Nephron (organoid): ENCODE results near the gene DNAH2.
A peak's percentile ranks its signal among the peaks of the same experiment; 100 is the strongest.

Source experiments
- H3K27ac Mint-ChIP-seq, 3 experiments: 2 replicates each; pipeline ENCODE4 v1.8.0; 2020; ENCODE audit warnings: mixed read lengths in 3 of 3, mild to moderate bottlenecking in 2 of 3, moderate library complexity in 1 of 3
- H3K27me3 Mint-ChIP-seq: 2 replicates; pipeline ENCODE4 v1.8.0; 2021; ENCODE audit warnings: low read depth, mild to moderate bottlenecking, moderate library complexity, mixed read lengths
- H3K36me3 Mint-ChIP-seq: 2 replicates; pipeline ENCODE4 v1.8.0; 2020; ENCODE audit warnings: low read depth, mixed read lengths
- H3K4me1 Mint-ChIP-seq: 2 replicates; pipeline ENCODE4 v1.8.0; 2020; ENCODE audit warnings: mixed read lengths
- H3K4me3 Mint-ChIP-seq, 3 experiments: 2 replicates each; pipeline ENCODE4 v1.8.0; 2020; ENCODE audit warnings: mild to moderate bottlenecking in 3 of 3, mixed read lengths in 3 of 3, moderate library complexity in 2 of 3
- H3K9me3 Mint-ChIP-seq: 2 replicates; pipeline ENCODE4 v1.8.0; 2020; ENCODE audit warnings: mixed read lengths
- TF ChIP-seq, protein P1 (sequence below), 3 experiments: fragments of 200-600 bp; sonication (generic); IDR thresholded peaks; one replicate each; pipeline ENCODE4 v1.5.0; 2021; ENCODE audit warnings: antibody characterized with exemption in 3 of 3; ENCODE audit not compliant: unreplicated experiment in 3 of 3

Gene DNAH2

GRCh38 chr17:7843257-7843535 is 125.7 kb downstream of the DNAH2 start:
- Mint-ChIP-seq H3K27ac (peak overlapping the region; percentile 91 to 98 (median 98)), H3K36me3 (peaks cover 19% of the 10 kb centered on the region), H3K4me3 (peak overlapping the region; percentile 96 to 98 (median 97)), H3K27me3 (no peaks in the 10 kb centered on the region), H3K4me1 (peaks cover 37% of the 10 kb centered on the region), H3K9me3 (no peaks in the 10 kb centered on the region)
- TF ChIP-seq, protein P1, sequence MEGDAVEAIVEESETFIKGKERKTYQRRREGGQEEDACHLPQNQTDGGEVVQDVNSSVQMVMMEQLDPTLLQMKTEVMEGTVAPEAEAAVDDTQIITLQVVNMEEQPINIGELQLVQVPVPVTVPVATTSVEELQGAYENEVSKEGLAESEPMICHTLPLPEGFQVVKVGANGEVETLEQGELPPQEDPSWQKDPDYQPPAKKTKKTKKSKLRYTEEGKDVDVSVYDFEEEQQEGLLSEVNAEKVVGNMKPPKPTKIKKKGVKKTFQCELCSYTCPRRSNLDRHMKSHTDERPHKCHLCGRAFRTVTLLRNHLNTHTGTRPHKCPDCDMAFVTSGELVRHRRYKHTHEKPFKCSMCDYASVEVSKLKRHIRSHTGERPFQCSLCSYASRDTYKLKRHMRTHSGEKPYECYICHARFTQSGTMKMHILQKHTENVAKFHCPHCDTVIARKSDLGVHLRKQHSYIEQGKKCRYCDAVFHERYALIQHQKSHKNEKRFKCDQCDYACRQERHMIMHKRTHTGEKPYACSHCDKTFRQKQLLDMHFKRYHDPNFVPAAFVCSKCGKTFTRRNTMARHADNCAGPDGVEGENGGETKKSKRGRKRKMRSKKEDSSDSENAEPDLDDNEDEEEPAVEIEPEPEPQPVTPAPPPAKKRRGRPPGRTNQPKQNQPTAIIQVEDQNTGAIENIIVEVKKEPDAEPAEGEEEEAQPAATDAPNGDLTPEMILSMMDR (IDR thresholded peaks at IDR 0.05; ENCODE audit: unreplicated experiment in 3 of 3), result no peak

DNA sequence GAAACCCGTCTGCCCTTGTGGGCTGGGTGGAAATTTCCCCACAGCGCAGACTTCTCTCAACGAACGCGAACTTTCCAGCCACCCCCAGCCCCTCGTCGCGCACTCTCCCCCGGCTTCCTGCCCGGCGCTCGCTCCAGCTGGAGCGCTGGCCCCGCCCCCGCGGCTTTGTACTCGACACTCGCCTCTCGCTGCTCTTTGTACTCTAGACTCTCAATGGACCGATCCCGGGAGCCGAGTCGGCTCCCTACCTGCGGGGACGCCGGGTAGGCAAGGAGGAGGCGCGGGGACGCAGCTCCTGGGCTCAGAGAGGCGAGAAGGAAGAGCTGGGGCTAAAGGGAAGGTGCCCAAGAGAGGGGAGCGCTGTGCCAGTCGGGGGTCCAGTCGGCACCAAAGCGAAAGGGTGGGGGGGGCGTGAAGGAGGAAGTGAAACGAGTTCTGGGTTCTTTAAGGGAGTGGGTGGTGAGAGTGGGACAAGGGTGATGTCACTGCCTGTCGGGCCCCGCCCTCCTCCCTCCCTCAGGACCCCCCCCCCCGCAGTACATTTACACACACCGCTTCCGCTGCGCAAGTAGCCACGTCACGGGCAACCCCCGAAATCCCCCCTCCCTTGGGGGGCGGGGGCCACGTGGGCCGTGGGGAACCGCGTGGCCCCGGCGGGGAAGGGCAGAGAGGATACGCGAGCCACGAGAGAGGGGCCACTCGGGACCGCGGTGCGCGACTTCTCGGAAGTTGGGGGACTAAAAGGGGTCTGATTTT is 126.2 kb downstream of the DNAH2 start:
- Mint-ChIP-seq H3K36me3 (peaks cover 21% of the 10 kb centered on the region), H3K27ac (peak overlapping the region; percentile 91 to 98 (median 98)), H3K4me1 (peaks cover 32% of the 10 kb centered on the region), H3K4me3 (peak overlapping the region; percentile 96 to 98 (median 97)), H3K9me3 (no peaks in the 10 kb centered on the region), H3K27me3 (no peaks in the 10 kb centered on the region)
- TF ChIP-seq, protein P1 (IDR thresholded peaks at IDR 0.05; ENCODE audit: unreplicated experiment in 3 of 3), result no peak

DNA sequence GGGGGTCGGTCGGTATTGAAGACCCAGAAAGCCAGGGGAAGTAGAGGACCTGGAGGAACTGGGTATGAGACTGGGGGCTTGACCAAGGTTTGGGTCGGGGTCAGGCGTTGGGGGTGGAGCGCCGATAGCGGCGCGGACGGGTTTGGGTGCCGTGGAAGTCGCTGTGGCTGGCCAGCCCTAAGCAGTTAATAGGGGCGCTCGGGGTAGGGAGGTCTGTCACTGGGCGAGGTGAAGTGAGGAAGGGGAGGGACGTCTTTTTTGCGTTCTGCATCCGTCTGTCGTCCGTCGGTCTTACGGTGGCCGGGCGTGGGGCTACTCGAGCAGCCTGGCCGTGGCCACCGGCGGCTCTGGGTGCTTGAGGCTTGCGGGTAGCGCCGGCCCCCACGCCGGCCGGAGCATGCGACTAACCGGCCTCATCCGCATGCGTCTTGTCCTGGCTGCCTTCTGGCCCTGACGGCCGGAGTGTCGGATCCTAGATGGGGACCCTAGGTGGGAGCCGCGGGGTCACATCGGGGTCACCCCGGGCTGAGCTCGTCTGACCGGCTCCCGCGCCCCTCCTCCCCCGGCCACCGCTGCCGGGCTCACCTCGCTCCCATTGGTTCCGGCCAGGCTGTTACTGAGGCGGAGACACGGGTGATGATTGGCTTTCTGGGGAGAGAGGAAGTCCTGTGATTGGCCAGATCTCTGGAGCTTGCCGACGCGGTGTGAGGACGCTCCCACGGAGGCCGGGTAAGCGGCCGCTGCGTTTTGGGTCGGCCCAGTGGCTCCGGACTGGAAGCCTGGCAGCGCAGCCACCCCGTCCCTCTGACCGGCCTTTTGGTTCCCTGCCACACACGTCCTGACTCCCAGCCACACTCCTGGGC is 127.0 kb downstream of the DNAH2 start:
- Mint-ChIP-seq H3K36me3 (peaks cover 22% of the 10 kb centered on the region), H3K4me3 (peak overlapping the region; percentile 96 to 98 (median 97)), H3K9me3 (no peaks in the 10 kb centered on the region), H3K27ac (peak overlapping the region; percentile 91 to 98 (median 98)), H3K4me1 (peaks cover 24% of the 10 kb centered on the region), H3K27me3 (no peaks in the 10 kb centered on the region)
- TF ChIP-seq, protein P1 (IDR thresholded peaks at IDR 0.05; ENCODE audit: unreplicated experiment in 3 of 3), result no peak

- Mint-ChIP-seq H3K9me3 (no peaks in the 10 kb centered on the region), H3K4me1 (peaks cover 14% of the 10 kb centered on the region), H3K36me3 (peaks cover 26% of the 10 kb centered on the region), H3K4me3 (peak overlapping the region; percentile 96 to 98 (median 97)), H3K27ac (no peak overlapping the region), H3K27me3 (no peaks in the 10 kb centered on the region)
- TF ChIP-seq, protein P1 (IDR thresholded peaks at IDR 0.05; ENCODE audit: unreplicated experiment in 3 of 3), result no peak
Observed at GRCh38 chr17:7845359-7846062, 128.0 kb downstream of the DNAH2 start.

- no peaks in the 10 kb centered on the region for H3K9me3 Mint-ChIP-seq
- peaks cover 8% of the 10 kb centered on the region for H3K4me1 Mint-ChIP-seq
- H3K27ac Mint-ChIP-seq, result no peak overlapping the region
- no peaks in the 10 kb centered on the region for H3K27me3 Mint-ChIP-seq
- TF ChIP-seq, protein P1 (IDR thresholded peaks at IDR 0.05; ENCODE audit: unreplicated experiment in 3 of 3), result no peak
- H3K36me3 Mint-ChIP-seq, result peaks cover 28% of the 10 kb centered on the region
- peak overlapping the region; percentile 58 to 70 (median 67) for H3K4me3 Mint-ChIP-seq
Observed at GRCh38 chr17:7846063-7846735, 128.7 kb downstream of the DNAH2 start.
